ENCODE data around the gene SP2.

DNA sequence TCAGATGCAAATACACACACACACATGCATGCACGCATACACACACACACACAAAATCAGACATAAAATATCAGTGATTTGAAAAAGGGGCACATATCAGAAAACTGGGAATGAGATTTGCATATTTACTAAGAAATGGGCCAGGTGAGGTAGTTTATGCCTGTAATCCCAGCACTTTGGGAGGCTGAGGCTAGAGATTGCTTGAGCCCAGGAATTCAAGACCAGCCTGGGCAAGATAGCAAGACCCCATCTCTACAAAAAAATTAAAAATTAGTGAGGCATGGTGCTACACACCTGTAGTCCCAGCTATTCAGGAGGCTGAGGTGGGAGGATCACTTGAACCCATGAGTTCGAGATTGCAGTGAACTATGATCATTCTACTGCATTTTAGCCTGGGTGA is 23.0 kb downstream of the SP2 start:
- TF ChIP-seq, protein P1, sequence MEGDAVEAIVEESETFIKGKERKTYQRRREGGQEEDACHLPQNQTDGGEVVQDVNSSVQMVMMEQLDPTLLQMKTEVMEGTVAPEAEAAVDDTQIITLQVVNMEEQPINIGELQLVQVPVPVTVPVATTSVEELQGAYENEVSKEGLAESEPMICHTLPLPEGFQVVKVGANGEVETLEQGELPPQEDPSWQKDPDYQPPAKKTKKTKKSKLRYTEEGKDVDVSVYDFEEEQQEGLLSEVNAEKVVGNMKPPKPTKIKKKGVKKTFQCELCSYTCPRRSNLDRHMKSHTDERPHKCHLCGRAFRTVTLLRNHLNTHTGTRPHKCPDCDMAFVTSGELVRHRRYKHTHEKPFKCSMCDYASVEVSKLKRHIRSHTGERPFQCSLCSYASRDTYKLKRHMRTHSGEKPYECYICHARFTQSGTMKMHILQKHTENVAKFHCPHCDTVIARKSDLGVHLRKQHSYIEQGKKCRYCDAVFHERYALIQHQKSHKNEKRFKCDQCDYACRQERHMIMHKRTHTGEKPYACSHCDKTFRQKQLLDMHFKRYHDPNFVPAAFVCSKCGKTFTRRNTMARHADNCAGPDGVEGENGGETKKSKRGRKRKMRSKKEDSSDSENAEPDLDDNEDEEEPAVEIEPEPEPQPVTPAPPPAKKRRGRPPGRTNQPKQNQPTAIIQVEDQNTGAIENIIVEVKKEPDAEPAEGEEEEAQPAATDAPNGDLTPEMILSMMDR (IDR thresholded peaks at IDR 0.05): no peak
- no peak for TF ChIP-seq EZH2 (IDR thresholded peaks at IDR 0.05)

Data from neural progenitor cell (in vitro differentiated cells).